SK-MEL-5 (cell line): ENCODE measurements around the gene CCDC201. TPM values are rescaled to one million over a fixed set of nuclear protein-coding genes. Genes with fewer than 3 reads are reported as not detected.
"Not testable (repeated sequence)": the region's sequence is repeated elsewhere in the genome, so short reads cannot be mapped to it uniquely, and the experiment has no call there.

ENCODE experiments used
- DNase-seq: peaks from one replicate; pipeline ENCODE4 v3.0.0-alpha.2; 2016; ENCODE audit warnings: low read depth, low spot score
- in situ Hi-C: cut with HindIII; loops from 2 replicates; pipeline ENCODE4 v1.10.0; 2016; ENCODE audit warnings: low sequenced_read_pairs, high pct_unique_total_duplicates, low pct_unique_long_range_greater_than_20kb
- total RNA-seq: library from RNA; depleted of rRNA; stranded (reverse); fragments of >200 nt; shearing (Covaris generic); gene quantifications from 2 replicates; pipeline ENCODE4 v1.2.3, GENCODE V29; 2014

CCDC201 gene
- total RNA-seq, 1 experiment from 2014 or later, result not detected

DNA sequence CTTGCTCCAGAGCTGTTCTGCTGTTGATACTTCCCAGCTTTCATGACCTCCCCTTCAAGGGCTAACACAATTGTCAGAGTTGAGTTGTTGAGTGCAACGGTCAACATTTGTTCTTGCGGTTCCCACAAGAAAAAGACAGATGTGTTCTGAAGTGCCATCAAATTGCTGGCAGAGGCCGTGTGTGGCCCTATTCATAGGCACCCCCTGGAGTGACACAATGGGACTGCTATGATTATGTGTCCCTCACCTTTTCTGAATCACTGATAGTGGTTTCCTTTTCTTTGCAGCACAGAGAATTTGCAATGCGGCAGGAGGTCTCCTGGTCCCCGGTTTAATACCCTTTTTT, 9.6 kb upstream of the CCDC201 start:
- in situ Hi-C loops, result no loop called here
- DNase-seq, result no peak

- peak; percentile 24 for DNase-seq
- in situ Hi-C loops, result no loop called here
Observed at GRCh38 chr7:45881759-45882464, 9.0 kb upstream of the CCDC201 start.

DNA sequence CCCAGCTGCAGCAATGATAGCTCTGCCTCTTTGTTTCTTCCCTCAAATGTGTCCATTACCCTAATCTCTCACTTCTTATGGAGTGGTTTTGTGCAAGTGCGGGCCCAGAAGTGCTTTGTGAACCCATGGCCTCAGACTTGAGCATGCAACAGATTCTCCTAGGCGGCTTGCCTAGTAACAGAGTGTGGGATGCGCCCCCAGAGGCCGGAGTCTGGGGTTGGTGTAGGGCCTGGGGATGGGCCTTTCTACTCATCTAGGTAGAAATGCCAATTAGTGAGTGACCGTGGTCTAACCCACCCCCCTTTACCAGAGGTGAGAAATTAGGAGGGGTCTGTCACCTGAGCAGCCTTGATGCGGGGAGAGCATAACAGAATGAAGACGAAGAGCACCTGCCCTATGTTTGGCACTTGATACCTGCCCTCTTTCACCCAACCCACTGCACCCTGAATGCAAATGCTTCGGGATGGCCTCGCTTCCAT, 8.4 kb upstream of the CCDC201 start:
- no peak for DNase-seq
- in situ Hi-C loops, result no loop called here

- in situ Hi-C loops, result no loop called here
- no peak for DNase-seq
Observed at GRCh38 chr7:45880433-45880860, 7.6 kb upstream of the CCDC201 start.

GRCh38 chr7:45878457-45879144, 5.7 kb upstream of the CCDC201 start:
- DNase-seq, result no peak
- in situ Hi-C loops, result no loop called here

DNA sequence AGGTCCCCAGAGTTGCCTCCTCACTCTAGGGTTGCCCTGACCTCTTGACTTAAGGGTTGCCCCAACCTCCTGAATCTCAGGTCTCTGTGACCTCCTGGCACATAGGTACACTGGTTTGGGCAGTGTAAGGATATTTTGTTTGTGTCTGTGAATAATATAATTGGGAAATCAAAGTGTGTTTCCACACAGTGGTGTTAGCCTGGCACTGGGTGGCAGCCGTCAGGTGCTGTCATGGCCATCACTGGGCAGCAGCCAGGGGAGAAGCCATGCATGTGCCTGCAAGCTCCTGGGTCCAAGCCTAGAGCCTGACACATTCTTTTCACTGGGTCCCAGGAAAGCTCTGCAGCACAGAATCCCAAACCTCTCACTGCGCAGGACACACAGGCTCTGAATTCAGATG, 3.6 kb upstream of the CCDC201 start:
- in situ Hi-C loops, result no loop called here
- DNase-seq, result no peak

GRCh38 chr7:45874408-45875131, 1.7 kb upstream of the CCDC201 start:
- in situ Hi-C loops, result no loop called here
- no peak for DNase-seq

DNA sequence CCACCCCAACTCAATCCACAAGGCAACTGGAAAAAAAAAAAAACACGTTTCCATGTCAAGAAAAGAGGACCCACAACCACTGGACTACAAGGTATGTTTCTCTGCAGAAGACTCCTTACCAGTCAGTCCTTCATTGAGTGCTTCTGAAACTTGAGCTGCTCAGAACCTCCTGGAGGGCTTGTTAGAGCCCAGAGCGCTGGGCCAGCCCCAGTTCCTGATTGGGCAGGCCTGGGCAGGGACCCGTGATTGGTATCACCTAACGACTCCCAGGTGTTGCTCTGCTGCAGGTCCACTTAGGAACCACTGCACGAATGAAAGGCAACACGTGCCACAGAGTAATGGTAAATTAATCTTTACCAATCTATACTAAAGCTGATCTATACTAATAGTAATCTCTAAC, 473 bp upstream of the CCDC201 start:
- in situ Hi-C loops, result no loop called here
- DNase-seq, result no peak

DNA sequence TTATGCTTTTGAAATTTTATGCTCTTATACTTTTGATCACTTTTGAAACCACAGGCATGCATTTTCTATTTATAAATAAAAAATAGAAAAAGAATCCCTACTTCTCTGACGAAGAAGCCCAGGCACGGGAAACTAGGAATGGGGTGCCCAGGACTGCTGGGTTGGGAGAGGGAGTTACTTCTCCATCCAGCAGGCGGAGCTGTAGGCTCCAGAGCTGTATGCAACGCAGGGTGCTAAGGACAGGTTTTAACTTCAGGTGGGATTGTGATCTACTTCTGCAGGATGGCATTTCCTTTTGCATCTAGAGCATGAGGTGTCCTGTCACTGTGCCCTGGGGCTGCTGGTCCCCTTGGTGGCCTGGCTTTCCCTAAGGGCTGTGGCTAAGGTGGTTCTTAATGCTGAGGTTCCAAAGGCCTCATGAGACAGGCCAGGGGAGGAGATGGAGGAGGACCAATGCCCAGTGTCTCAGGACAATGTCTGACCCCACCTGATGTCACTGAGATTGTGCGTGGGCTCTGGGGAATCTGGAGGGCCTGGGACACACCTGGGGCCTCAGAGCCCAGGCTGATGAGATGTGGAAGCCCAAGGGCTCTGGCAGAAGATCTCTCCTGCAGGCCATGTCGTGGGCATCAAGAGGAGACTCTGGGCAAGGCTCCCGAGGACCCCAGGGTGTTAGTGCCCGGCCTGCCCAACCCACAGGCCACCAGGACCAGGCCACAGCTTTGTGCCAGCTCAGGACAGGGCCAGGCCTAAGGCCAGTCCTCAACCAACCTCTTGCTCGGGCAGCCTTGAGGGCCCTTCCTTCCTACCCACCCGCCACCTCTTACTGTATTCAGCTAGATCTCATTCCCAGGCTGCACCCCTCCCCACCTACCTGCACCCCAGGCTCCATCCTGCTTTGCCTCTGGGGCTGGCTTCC, 507 bp downstream of the CCDC201 start:
- peak; percentile 59 for DNase-seq
- in situ Hi-C loops, result no loop called here

- DNase-seq, result no peak
- in situ Hi-C loops, result no loop called here
Observed at GRCh38 chr7:45869426-45869825, 3.5 kb downstream of the CCDC201 start.

- no peak for DNase-seq
- in situ Hi-C loops, result no loop called here
Observed at GRCh38 chr7:45867471-45867870, 5.4 kb downstream of the CCDC201 start.

DNA sequence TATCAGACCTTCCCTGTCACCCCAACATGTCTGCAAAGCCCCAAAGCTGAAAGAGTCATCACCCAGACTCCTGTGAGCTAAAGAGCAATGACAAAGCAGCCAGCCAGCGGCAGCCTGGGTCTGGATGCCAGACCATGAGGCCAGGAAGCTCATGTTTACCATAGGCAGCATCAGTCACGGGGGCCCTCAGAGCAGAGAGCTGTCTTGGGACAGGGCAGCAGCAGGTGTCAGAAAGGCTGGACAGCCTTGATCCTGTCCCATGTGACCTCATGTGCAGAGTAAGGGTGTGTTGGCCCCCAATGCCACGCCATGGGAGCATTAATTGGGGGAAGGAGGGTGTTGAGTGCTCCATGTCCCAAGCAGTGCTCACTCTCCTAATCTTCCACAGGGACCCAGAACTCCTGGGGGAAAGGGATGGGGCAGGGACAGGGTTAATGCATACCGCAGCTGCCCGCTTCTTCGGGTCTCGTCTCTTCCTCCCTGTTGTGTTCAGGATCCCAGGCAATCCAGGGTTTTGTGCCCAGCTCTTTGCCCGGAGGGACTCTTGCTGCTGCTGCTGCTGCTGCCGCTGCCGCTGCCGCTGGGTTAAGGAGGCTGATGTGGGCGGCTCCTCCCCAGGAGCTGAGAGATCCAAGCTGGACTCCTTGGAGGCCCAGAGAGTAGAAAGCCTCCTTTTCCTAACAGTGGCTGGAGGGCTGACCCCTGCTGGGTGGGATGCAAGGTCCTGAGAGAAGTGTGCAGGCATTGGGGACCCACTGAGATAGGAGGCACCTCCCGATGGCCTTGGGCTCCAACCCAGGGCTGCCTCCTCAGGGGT, 7.1 kb downstream of the CCDC201 start:
- in situ Hi-C loops, result no loop called here
- DNase-seq, result no peak

DNA sequence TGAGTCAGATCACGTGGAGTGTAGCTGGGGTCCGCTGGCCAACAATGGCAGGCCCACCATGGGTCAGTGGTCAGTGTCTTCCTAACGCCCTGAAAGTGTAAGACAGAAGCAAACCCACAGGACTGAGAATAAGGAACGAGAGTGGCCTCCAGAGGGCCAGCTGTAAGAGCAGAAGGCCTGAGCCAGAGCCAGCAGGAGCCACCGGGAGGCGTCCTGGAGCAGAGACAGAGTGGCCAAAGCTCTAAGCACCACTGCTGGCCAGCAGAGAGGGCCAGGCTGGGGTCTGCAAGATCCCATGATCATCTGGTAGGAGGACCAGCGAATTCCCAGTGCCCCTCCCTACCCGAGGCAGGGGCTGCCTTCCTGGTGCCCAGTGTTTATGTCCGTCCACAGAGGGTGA, 9.2 kb downstream of the CCDC201 start:
- in situ Hi-C loops, result no loop called here
- DNase-seq, result peak; percentile 33

DNA sequence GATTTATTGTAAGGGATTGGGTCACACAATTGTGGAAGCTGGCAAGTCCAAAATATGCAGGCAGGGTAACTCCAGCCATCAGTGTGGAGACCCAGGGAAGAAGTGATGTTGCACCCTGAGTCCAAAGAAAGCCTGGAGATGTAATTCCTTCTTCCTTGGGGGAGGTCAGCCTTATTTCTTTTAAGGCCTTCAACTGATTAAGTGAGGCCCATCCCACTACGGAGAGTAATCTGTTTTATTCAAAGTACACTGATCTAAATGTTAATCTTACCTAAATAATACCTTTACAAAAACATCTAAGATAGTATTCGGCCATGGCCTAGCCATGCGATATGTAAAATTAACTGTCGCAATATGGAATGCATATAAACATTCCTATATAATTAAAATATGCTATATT, 16.0 kb downstream of the CCDC201 start:
- DNase-seq, in situ Hi-C loops: not testable (repeated sequence)

DNA sequence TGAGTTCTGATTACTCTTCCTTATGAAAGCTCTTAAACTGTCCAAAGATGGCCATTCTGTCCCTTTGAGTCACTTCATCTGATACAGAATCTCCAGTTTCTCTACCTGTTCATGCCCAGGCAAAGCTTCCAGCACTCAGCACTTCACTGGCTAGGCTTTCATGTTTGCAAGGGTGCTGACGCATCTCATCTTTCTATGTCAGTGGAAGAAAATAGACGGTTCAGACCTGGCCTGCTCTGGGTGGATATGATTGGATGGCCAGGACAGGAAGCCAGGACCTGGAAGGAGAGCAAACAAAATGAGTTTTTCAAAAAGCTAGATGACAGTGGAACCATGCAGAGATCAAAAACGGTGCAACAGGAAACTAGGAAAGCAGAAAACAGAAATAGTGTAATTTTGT, 17.2 kb downstream of the CCDC201 start:
- DNase-seq, in situ Hi-C loops: not testable (repeated sequence)

GRCh38 chr7:45853491-45853890, 19.4 kb downstream of the CCDC201 start:
- in situ Hi-C loops, result not testable (repeated sequence)

DNA sequence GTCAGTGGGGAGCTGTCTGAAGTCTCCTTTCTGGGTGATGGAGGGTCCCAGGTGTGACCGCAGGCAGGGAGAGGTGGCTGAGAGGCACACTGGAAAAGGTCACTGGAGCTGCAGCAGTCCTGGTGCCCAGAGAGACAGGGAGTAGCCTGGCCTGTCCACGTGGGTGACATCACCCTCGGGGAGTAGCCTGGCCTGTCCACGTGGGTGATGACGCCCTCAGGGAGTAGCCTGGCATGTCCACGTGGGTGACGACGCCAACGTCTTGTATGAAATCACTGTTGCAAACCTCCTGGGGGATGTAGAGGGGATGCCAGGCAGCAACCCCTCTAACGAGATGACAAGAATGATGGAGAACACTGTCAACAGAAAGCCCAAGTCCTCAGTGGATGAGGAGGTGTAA, 19.9 kb downstream of the CCDC201 start:
- DNase-seq, in situ Hi-C loops: not testable (repeated sequence)

More at GRCh38 chr7:45853491-45853890, 19.4 kb downstream of the CCDC201 start:
- DNase-seq, result not testable (repeated sequence)
